Amniotic epithelial cell (primary cell): Measurements from ENCODE around the gene VAV1.
"Not testable (repeated sequence)": the region's sequence is repeated elsewhere in the genome, so short reads cannot be mapped to it uniquely, and the experiment has no call there.

Source experiments
- DNase-seq: peaks from one replicate; pipeline ENCODE4 v3.0.0-alpha.2; 2010; ENCODE audit warnings: low read depth

Gene VAV1

GRCh38 chr19:6790194-6791128, 18.0 kb downstream of the VAV1 start:
- DNase-seq: no peak

GRCh38 chr19:6791237-6791636, 18.7 kb downstream of the VAV1 start:
- DNase-seq: no peak

GRCh38 chr19:6793411-6793810, 20.9 kb downstream of the VAV1 start:
- no peak for DNase-seq

GRCh38 chr19:6793973-6794372, 21.5 kb downstream of the VAV1 start:
- DNase-seq: no peak

GRCh38 chr19:6794686-6795431, 22.4 kb downstream of the VAV1 start:
- no peak for DNase-seq

- DNase-seq: no peak
Measured at GRCh38 chr19:6796278-6796677, 23.8 kb downstream of the VAV1 start.

- DNase-seq: no peak
Measured at GRCh38 chr19:6797646-6798045, 25.1 kb downstream of the VAV1 start.

- DNase-seq: not testable (repeated sequence)
Measured at GRCh38 chr19:6800160-6800790, 27.8 kb downstream of the VAV1 start.

GRCh38 chr19:6800991-6801484, 28.5 kb downstream of the VAV1 start:
- DNase-seq: peak; percentile 6

GRCh38 chr19:6801485-6802086, 29.1 kb downstream of the VAV1 start:
- DNase-seq: no peak

GRCh38 chr19:6802336-6803035, 30.0 kb downstream of the VAV1 start:
- no peak for DNase-seq

- no peak for DNase-seq
Measured at GRCh38 chr19:6803036-6803404, 30.5 kb downstream of the VAV1 start.

- DNase-seq: no peak
Measured at GRCh38 chr19:6806488-6806887, 34.0 kb downstream of the VAV1 start.

- DNase-seq: no peak
Measured at GRCh38 chr19:6807291-6807690, 34.8 kb downstream of the VAV1 start.

GRCh38 chr19:6808494-6808893, 36.0 kb downstream of the VAV1 start:
- DNase-seq: no peak

- DNase-seq: no peak
Measured at GRCh38 chr19:6809262-6809661, 36.8 kb downstream of the VAV1 start.

GRCh38 chr19:6811378-6811777, 38.9 kb downstream of the VAV1 start:
- DNase-seq: no peak

GRCh38 chr19:6811906-6812305, 39.4 kb downstream of the VAV1 start:
- DNase-seq: peak; percentile 24

- no peak for DNase-seq
Measured at GRCh38 chr19:6812612-6813011, 40.1 kb downstream of the VAV1 start.

GRCh38 chr19:6813659-6814058, 41.2 kb downstream of the VAV1 start:
- no peak for DNase-seq

- DNase-seq: no peak
Measured at GRCh38 chr19:6817179-6817578, 44.7 kb downstream of the VAV1 start.

- DNase-seq: no peak
Measured at GRCh38 chr19:6818246-6818645, 45.7 kb downstream of the VAV1 start.
